ENCODE measurements around the gene HOXD11. TPM values are rescaled to one million over a fixed set of nuclear protein-coding genes. Genes with fewer than 3 reads are reported as not detected.

Gene HOXD11
- total and polyA plus RNA-seq, 7 donors = not detected

- DNase-seq (no peak), ATAC-seq (no peak)
- intact Hi-C loops (cut with DNase I) = no loop called here
- peaks cover 2% of the 10 kb centered on the region for H3K4me1 ChIP-seq
- H3K4me3 ChIP-seq = no peak overlapping the region
- no peaks in the 10 kb centered on the region for H3K9me3 ChIP-seq
- TF ChIP-seq CTCF (IDR thresholded peaks at IDR 0.05) = no peak
- no peak overlapping the region for H3K27ac ChIP-seq
- WGBS, 3 donors = 86 to 90% (median 89%) methylated on average over 14 of the region's 14 CpGs
- H3K27me3 ChIP-seq (ENCODE audit: insufficient read depth in 3 of 3, low read length in 2 of 3) = no peaks in the 10 kb centered on the region
- peaks cover 2 to 45% of the 10 kb centered on the region in 2 donors for H3K36me3 ChIP-seq (ENCODE audit: insufficient read depth in 1 of 2, low read depth in 1 of 2)
Measured at GRCh38 chr2:176150584-176151441, 43.7 kb downstream of the HOXD11 start.

GRCh38 chr2:176151442-176152287 is 44.6 kb downstream of the HOXD11 start, which contains the start of gene HOXD4:
TSS of gene HOXD4 (plus strand) at chr2:176151550. CDS start at chr2:176151634, 84 bp downstream.
- DNase-seq (peak in 1 of 2 donors; percentile 34), ATAC-seq (no peak)
- Histone ChIP-seq H3K27ac (no peak within 1 kb of the TSS), H3K4me3 (no peak within 1 kb of the TSS), H3K27me3 (ENCODE audit: insufficient read depth in 3 of 3, low read length in 2 of 3) (no peaks in the 10 kb centered on the region), H3K36me3 (ENCODE audit: insufficient read depth in 1 of 2, low read depth in 1 of 2) (peaks cover 2 to 49% of the 10 kb centered on the region in 2 donors), H3K9me3 (no peaks in the 10 kb centered on the region), H3K4me1 (no peaks in the 10 kb centered on the region)
- 76 to 85% (median 82%) methylated on average over 55 of the region's 55 CpGs for WGBS, 3 donors
- intact Hi-C loops (cut with DNase I) = no loop called here
- no peak for TF ChIP-seq CTCF (IDR thresholded peaks at IDR 0.05)

- Histone ChIP-seq H3K36me3 (ENCODE audit: insufficient read depth in 1 of 2, low read depth in 1 of 2) (peaks cover 2 to 49% of the 10 kb centered on the region in 2 donors), H3K4me1 (no peaks in the 10 kb centered on the region), H3K27ac (no peak overlapping the region), H3K27me3 (ENCODE audit: insufficient read depth in 3 of 3, low read length in 2 of 3) (peaks cover 0 to 2% (median 0%) of the 10 kb centered on the region in 3 donors), H3K9me3 (no peaks in the 10 kb centered on the region), H3K4me3 (no peak overlapping the region)
- intact Hi-C loops (cut with DNase I) = no loop called here
- no peak for TF ChIP-seq CTCF (IDR thresholded peaks at IDR 0.05)
- WGBS, 3 donors = 78 to 83% (median 82%) methylated on average over 48 of the region's 48 CpGs
- no peak for ATAC-seq
- DNase-seq = no peak
Measured at GRCh38 chr2:176152350-176153181, 45.5 kb downstream of the HOXD11 start.

- DNase-seq (no peak), ATAC-seq (no peak)
- no peak overlapping the region for H3K4me3 ChIP-seq
- TF ChIP-seq CTCF (IDR thresholded peaks at IDR 0.05) = no peak
- H3K4me1 ChIP-seq = no peaks in the 10 kb centered on the region
- H3K9me3 ChIP-seq = no peaks in the 10 kb centered on the region
- peaks cover 0 to 6% (median 0%) of the 10 kb centered on the region in 3 donors for H3K27me3 ChIP-seq (ENCODE audit: insufficient read depth in 3 of 3, low read length in 2 of 3)
- peaks cover 2 to 44% of the 10 kb centered on the region in 2 donors for H3K36me3 ChIP-seq (ENCODE audit: insufficient read depth in 1 of 2, low read depth in 1 of 2)
- H3K27ac ChIP-seq = no peak overlapping the region
- 82 to 86% (median 84%) methylated on average over 11 of the region's 11 CpGs for WGBS, 3 donors
- intact Hi-C loops (cut with DNase I) = no loop called here
Measured at GRCh38 chr2:176154576-176155252, 47.6 kb downstream of the HOXD11 start.

Measured in psoas muscle (tissue), 8 donors.